ENCODE data around the gene PXDN.

DNA sequence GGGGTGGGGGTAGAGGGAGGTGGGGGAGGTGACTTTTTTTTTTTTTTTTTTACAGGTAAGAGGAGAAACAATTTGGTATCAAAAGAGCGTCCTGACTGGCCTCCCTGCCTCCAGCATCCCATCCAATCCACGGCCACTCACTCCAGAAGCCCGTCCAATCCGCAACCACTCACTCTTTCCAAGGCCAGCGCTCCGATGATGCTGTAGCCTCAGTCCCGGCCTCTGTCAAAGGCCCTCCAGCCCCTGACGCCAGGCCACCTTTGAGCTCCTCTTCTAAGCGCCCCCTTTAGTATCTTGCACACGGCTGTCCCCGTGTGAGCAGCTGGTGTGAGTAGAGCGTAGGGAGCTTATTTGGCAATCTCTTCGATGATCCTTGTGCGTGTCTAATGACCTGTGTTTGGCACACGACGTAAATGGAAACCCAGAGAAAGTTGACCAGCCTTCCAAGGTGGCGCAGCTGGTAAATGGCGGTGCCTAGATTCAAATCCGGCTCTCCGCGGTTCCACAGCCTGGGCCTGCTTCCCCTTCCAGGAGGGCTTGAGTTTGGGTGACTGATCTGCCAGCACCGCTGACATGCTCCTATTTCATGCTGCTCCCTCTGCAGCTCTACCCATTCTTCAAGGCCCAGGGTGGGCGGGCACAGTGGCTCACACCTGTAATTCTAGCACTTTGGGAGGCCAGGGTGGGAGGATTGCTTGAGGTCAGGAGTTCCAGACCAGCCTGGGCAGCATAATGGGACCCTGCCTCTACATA lies 23.8 kb upstream of the PXDN start:
- TF ChIP-seq, protein P1, sequence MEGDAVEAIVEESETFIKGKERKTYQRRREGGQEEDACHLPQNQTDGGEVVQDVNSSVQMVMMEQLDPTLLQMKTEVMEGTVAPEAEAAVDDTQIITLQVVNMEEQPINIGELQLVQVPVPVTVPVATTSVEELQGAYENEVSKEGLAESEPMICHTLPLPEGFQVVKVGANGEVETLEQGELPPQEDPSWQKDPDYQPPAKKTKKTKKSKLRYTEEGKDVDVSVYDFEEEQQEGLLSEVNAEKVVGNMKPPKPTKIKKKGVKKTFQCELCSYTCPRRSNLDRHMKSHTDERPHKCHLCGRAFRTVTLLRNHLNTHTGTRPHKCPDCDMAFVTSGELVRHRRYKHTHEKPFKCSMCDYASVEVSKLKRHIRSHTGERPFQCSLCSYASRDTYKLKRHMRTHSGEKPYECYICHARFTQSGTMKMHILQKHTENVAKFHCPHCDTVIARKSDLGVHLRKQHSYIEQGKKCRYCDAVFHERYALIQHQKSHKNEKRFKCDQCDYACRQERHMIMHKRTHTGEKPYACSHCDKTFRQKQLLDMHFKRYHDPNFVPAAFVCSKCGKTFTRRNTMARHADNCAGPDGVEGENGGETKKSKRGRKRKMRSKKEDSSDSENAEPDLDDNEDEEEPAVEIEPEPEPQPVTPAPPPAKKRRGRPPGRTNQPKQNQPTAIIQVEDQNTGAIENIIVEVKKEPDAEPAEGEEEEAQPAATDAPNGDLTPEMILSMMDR (IDR thresholded peaks at IDR 0.05), result no peak
- no peak for TF ChIP-seq POLR2A (IDR thresholded peaks at IDR 0.05)
